Subcutaneous adipose tissue (tissue), 4 donors: ENCODE measurements around the gene ZNF692. TPM values are rescaled to one million over a fixed set of nuclear protein-coding genes. Genes with fewer than 3 reads are reported as not detected.

Experiments
- total RNA-seq, 4 donors: library from RNA; depleted of rRNA; stranded (reverse); fragments of >200 nt; gene quantifications; one replicate each; pipeline ENCODE4 v1.1.0, GENCODE V29; 2016
- TF ChIP-seq, protein P1 (sequence below): fragments of 450-650 bp; IDR thresholded peaks from one replicate; pipeline ENCODE4 v1.5.1; 2016; ENCODE audit warnings: low read depth, mild to moderate bottlenecking, control low read depth, antibody characterized with exemption, moderate library complexity

Gene ZNF692
- total RNA-seq, 4 donors from 2014 or later, result 14.8 to 21.5 (median 18.3) TPM

GRCh38 chr1:248871837-248872401, 13.0 kb upstream of the ZNF692 start:
- TF ChIP-seq, protein P1, sequence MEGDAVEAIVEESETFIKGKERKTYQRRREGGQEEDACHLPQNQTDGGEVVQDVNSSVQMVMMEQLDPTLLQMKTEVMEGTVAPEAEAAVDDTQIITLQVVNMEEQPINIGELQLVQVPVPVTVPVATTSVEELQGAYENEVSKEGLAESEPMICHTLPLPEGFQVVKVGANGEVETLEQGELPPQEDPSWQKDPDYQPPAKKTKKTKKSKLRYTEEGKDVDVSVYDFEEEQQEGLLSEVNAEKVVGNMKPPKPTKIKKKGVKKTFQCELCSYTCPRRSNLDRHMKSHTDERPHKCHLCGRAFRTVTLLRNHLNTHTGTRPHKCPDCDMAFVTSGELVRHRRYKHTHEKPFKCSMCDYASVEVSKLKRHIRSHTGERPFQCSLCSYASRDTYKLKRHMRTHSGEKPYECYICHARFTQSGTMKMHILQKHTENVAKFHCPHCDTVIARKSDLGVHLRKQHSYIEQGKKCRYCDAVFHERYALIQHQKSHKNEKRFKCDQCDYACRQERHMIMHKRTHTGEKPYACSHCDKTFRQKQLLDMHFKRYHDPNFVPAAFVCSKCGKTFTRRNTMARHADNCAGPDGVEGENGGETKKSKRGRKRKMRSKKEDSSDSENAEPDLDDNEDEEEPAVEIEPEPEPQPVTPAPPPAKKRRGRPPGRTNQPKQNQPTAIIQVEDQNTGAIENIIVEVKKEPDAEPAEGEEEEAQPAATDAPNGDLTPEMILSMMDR, result no peak

DNA sequence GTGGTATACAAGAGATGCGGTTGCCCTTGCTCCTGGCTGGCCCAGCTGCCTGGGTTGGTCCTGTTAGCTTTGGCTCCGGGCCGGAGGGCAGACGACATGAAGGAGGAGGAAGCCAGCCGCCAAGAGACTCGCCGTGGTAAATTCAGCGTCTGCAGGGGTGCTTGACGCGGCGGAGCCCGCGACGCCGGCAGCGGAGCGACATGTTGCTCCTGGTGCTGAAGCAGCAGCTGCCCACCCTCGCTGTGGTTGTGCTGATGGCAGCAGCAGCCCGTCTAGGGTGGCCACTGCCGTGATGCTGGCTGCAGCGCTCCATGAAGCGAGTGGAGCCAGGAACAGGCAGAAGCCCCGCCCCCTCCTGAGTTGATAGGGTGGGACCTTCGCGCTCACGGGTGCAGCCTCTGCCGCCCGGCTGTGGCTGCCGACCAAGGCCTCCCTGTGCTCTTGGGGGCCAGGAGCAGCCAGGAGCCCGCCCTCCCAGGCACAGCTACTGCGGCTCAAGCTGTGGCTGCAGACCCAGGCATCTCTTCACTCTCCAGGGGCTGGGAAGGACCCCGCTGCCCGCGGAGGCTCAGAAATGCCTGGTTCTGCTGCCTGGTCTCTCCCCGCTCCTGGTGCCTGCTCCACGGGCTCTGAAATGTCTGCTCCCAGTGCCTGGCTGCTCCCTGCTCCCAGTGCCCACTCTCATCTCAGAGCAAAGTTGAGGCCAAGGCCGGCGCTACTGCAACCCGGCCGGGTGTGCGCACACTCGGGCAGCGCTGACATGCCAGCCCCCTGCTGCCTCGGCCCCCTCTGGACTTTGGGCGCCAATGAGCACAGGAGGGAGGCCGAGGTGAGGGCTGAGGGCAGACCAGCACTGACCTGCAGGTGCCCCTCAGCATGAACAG, 4.4 kb upstream of the ZNF692 start:
- TF ChIP-seq, protein P1, result no peak

DNA sequence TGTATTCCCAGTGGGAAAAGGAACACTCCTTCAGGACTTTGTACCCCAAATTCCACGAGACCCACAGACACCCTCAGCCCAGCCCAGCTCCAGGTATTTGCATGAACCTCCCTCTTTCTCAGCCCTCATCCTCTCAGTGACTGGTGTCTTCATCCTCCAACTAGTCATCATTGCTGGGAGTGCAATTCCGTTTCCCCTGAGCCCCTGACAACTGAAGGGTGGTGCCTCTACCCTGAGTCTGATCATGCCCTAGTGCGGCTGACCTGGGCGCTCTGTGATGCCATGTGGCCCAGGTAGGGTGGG, 3.8 kb upstream of the ZNF692 start:
- TF ChIP-seq, protein P1, result no peak

GRCh38 chr1:248861616-248862015, 2.7 kb upstream of the ZNF692 start:
- TF ChIP-seq, protein P1, result no peak

GRCh38 chr1:248860007-248860406, 1.1 kb upstream of the ZNF692 start:
- TF ChIP-seq, protein P1, result no peak

DNA sequence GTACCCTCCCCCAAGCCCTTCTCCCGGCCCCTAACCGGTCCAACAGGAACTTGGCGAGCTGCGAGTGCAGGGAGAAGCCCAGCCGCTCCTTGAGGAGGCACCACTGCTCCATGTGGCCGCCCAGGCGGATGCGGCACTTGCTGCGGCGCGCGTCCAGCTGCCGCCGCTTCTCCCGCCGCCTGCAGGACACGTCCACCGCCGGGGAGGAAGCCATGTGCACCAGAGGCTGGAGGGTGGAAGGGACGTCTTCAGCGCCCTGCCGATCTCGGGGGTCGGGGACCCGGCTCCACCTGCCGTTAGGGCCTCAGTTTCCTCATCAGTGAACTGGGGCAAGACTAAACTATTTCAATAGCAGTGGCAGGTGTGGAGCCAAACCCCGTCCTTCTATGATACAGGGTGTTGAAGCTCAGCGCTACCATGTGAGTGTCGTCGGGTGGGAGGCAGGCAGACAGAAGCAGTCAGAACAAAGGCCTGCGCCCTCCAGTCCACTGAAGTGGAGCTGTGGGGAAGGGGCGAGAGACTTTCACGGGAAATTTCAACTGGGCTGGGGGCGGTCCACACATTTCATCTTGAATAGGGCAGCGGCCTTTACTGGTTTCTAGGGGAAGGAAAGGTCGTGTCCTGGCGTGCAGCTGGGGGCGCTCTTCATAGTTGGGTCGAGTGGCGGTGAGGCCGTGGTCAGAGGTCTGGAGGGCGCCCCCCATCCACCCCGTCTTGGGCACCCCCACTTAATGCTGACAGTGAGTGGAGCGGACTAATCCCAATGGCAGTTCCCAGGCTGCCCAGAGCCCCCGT, 592 bp downstream of the ZNF692 start:
- TF ChIP-seq, protein P1, result no peak

GRCh38 chr1:248857749-248858095, 1.2 kb downstream of the ZNF692 start:
- TF ChIP-seq, protein P1, result no peak
